Measurements from ENCODE around the gene BLID. TPM values are rescaled to one million over a fixed set of nuclear protein-coding genes. Genes with fewer than 3 reads are reported as not detected.

The BLID gene
- total RNA-seq, 4 donors from 2014 or later = not detected

DNA sequence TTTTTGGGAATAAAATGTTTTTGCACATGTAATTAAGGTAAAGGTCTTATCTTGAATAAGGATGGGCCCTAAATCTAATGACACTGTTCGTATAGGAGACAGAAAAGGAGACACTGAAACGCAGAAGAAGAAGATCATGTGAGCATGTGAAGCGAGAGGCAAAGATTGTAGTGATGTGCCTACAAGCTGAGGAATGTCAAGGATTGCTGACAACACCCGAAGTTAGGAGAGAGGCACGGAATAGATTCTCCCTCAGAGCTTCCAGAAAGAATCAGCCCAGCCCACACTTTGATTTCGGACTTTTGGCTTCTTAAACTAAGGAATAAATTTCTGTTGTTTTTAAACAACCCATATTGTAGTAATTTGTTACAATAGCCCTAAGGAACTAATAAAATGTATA lies 4.1 kb upstream of the BLID start:
- Histone ChIP-seq H3K36me3 (no peaks in the 10 kb centered on the region), H3K4me1 (no peaks in the 10 kb centered on the region), H3K4me3 (no peak overlapping the region), H3K9me3 (no peaks in the 10 kb centered on the region), H3K27ac (no peak overlapping the region), H3K27me3 (no peaks in the 10 kb centered on the region)
- 87% methylated on average over 6 of the region's 6 CpGs for WGBS, 2 donors
- intact Hi-C loops (cut with DNase I) = no loop called here
- no peak for DNase-seq
- TF ChIP-seq, protein P1, sequence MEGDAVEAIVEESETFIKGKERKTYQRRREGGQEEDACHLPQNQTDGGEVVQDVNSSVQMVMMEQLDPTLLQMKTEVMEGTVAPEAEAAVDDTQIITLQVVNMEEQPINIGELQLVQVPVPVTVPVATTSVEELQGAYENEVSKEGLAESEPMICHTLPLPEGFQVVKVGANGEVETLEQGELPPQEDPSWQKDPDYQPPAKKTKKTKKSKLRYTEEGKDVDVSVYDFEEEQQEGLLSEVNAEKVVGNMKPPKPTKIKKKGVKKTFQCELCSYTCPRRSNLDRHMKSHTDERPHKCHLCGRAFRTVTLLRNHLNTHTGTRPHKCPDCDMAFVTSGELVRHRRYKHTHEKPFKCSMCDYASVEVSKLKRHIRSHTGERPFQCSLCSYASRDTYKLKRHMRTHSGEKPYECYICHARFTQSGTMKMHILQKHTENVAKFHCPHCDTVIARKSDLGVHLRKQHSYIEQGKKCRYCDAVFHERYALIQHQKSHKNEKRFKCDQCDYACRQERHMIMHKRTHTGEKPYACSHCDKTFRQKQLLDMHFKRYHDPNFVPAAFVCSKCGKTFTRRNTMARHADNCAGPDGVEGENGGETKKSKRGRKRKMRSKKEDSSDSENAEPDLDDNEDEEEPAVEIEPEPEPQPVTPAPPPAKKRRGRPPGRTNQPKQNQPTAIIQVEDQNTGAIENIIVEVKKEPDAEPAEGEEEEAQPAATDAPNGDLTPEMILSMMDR (IDR thresholded peaks at IDR 0.05) = no peak
- TF ChIP-seq POLR2A (IDR thresholded peaks at IDR 0.05) = no peak

DNA sequence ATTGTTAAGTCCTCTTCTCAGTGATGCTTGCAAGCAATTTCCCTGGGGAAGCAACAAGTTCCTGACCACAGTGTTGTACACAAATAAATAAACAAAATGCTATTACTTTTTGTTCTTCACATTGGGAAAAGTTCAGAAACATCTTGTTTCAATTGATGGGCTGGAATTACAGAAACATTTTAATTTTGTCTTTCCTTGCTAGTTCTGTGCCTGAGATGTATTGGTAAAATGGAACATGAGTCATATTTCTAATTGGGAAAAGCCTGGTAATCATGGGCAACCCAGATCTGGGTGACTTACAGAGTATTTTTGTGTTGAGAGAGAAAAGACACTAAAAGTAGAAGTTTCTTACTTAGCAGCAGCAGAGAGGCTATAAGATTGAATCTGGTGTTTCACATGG lies 576 bp upstream of the BLID start:
- no peak for DNase-seq
- H3K27me3 ChIP-seq = no peaks in the 10 kb centered on the region
- TF ChIP-seq, protein P1 (IDR thresholded peaks at IDR 0.05) = no peak
- TF ChIP-seq POLR2A (IDR thresholded peaks at IDR 0.05) = no peak
- H3K27ac ChIP-seq = no peak overlapping the region
- intact Hi-C loops (cut with DNase I) = no loop called here
- no peaks in the 10 kb centered on the region for H3K36me3 ChIP-seq
- H3K4me3 ChIP-seq = no peak overlapping the region
- no peaks in the 10 kb centered on the region for H3K9me3 ChIP-seq
- H3K4me1 ChIP-seq = peaks cover 0 to 6% (median 0%) of the 10 kb centered on the region in 3 donors

DNA sequence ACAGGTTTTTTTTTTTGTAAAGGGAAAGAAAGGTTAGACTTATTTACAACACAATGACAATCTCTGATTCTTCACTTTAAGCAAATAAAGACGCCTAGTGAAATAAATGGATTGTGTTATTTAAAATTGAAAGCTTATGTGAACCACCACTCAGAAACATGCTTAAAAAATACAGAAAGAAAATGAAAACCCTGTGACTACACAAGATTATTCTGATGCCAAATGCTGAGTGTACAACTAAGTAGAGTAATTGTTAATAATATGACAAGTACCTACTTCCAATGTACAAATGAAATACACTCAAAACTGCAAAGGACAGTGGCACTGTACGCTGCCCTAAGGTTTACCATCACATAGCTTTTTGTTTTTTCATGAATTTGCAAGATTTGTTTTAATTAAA lies 1.0 kb downstream of the BLID start:
- Histone ChIP-seq H3K9me3 (no peaks in the 10 kb centered on the region), H3K4me1 (peaks cover 0 to 6% (median 0%) of the 10 kb centered on the region in 3 donors), H3K27ac (no peak overlapping the region), H3K36me3 (no peaks in the 10 kb centered on the region), H3K4me3 (no peak overlapping the region), H3K27me3 (no peaks in the 10 kb centered on the region)
- intact Hi-C loops (cut with DNase I) = no loop called here
- TF ChIP-seq POLR2A (IDR thresholded peaks at IDR 0.05) = no peak
- TF ChIP-seq, protein P1 (IDR thresholded peaks at IDR 0.05) = no peak
- no peak for DNase-seq
- 69 to 93% methylated on average over 2 of the region's 2 CpGs for WGBS, 2 donors

DNA sequence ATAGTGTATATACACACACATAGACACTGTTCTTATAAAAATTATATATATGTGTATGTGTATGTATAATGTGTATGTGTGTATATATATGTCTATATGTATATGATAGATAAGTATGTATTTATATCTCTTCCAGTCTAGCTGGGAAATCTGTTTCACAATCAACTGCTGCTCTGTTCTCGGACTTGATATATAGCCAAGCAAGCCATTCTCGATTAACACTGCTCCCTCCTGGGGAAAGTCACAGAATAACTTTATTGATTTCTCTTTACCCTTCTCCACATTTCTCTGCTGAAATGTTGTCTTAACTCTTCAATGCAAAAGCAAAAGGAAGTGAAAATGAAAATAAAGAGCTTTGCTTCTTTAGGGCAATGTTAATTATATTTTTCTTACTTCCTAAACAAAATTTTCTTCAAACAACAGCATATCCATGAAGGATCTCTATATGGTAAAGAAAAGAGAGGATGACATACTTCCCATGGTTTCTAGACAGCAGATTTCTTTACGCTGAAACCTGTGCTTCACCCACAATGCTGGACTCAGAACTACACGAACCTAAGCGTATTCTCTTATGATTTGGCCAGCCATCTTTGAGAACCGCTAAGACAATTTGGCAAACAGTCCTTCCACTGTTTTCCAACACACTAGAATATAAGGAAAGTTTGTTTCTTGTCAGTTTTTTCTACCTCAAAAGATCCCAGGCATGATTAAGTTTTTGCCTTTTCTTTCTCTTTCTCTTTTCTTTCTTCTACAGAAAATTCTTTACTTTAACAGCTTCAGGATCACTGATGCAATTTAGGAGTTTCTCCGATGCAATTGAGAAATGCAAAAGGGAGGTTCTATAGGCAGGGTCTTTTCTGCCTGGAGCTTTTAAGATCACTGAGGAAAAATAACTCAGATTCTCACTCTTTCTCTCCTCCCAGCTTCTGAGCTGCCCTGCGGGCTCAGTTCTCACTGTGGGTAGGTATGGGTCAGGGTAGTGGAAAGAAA lies 1.9 kb downstream of the BLID start:
- H3K9me3 ChIP-seq = no peaks in the 10 kb centered on the region
- TF ChIP-seq, protein P1 (IDR thresholded peaks at IDR 0.05) = no peak
- no peak for TF ChIP-seq POLR2A (IDR thresholded peaks at IDR 0.05)
- no peak for DNase-seq
- H3K27ac ChIP-seq = no peak overlapping the region
- WGBS, 2 donors = 71 to 82% methylated on average over 8 of the region's 8 CpGs
- no peak overlapping the region for H3K4me3 ChIP-seq
- no peaks in the 10 kb centered on the region for H3K27me3 ChIP-seq
- H3K36me3 ChIP-seq = no peaks in the 10 kb centered on the region
- intact Hi-C loops (cut with DNase I) = no loop called here
- H3K4me1 ChIP-seq = peaks cover 0 to 6% (median 0%) of the 10 kb centered on the region in 3 donors
